ENCODE data around the gene GNG12.

- TF ChIP-seq, protein P1, sequence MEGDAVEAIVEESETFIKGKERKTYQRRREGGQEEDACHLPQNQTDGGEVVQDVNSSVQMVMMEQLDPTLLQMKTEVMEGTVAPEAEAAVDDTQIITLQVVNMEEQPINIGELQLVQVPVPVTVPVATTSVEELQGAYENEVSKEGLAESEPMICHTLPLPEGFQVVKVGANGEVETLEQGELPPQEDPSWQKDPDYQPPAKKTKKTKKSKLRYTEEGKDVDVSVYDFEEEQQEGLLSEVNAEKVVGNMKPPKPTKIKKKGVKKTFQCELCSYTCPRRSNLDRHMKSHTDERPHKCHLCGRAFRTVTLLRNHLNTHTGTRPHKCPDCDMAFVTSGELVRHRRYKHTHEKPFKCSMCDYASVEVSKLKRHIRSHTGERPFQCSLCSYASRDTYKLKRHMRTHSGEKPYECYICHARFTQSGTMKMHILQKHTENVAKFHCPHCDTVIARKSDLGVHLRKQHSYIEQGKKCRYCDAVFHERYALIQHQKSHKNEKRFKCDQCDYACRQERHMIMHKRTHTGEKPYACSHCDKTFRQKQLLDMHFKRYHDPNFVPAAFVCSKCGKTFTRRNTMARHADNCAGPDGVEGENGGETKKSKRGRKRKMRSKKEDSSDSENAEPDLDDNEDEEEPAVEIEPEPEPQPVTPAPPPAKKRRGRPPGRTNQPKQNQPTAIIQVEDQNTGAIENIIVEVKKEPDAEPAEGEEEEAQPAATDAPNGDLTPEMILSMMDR (conservative IDR thresholded peaks at IDR 0.05 in 1 of 2, IDR thresholded peaks at IDR 0.05 in 1 of 2; ENCODE audit: extremely low read depth in 1 of 2, insufficient read depth in 1 of 2, low read depth in 1 of 2, low read length in 2 of 2) = no peak
- no peak for TF ChIP-seq EZH2 (IDR thresholded peaks at IDR 0.05; ENCODE audit: borderline replicate concordance, low read length)
Observed at GRCh38 chr1:67818725-67819301, 14.5 kb downstream of the GNG12 start.
